K562 (cell line): ENCODE data around the gene ESPN. TPM values are rescaled to one million over a fixed set of nuclear protein-coding genes. Genes with fewer than 3 reads are reported as not detected.

Experiments
- ARID1B ChIP-seq: fragments of 450-650 bp; IDR thresholded peaks from 2 replicates; pipeline ENCODE4 v1.6.1; 2016; ENCODE audit warnings: antibody characterized with exemption, mild to moderate bottlenecking, inconsistent platforms
- CBX1 ChIP-seq: sonication (generic); IDR thresholded peaks from 2 replicates; pipeline ENCODE4 v1.6.1; 2016; ENCODE audit warnings: antibody characterized with exemption, low read depth, mild to moderate bottlenecking
- GABPA ChIP-seq: fragments of 200-800 bp; sonication (Bioruptor generic); conservative IDR thresholded peaks from 2 replicates; pipeline ENCODE4 v1.6.1; 2016; ENCODE audit warnings: low read depth, missing genetic modification characterization, missing compliant biosample characterization
- GATAD2B ChIP-seq: fragments of 450-650 bp; IDR thresholded peaks from 2 replicates; pipeline ENCODE4 v1.6.1; 2017; ENCODE audit warnings: mild to moderate bottlenecking, borderline replicate concordance
- PCBP1 ChIP-seq: fragments of 200-400 bp; formaldehyde crosslinking; IDR thresholded peaks from 2 replicates; pipeline ENCODE4 v1.6.1; 2018; ENCODE audit warnings: mild to moderate bottlenecking, low read depth, low read length; ENCODE audit not compliant: poor library complexity, severe bottlenecking
- SAFB ChIP-seq: fragments of 200-400 bp; formaldehyde crosslinking; IDR thresholded peaks from 2 replicates; pipeline ENCODE4 v1.6.1; 2017; ENCODE audit warnings: low read depth, low read length, borderline replicate concordance
- SMAD4 ChIP-seq: fragments of 250-450 bp; sonication (Bioruptor Pico); conservative IDR thresholded peaks from 2 replicates; pipeline ENCODE4 v1.8.0; 2021; ENCODE audit warnings: inconsistent platforms, mild to moderate bottlenecking, moderate library complexity
- YY1 ChIP-seq, 3 experiments: IDR thresholded peaks; 2 replicates each; pipeline ENCODE4 v1.6.1; 2011; ENCODE audit warnings: low read length in 2 of 3, mild to moderate bottlenecking in 2 of 3, moderate library complexity in 2 of 3, borderline replicate concordance in 1 of 3, control low read depth in 1 of 3, low read depth in 1 of 3; ENCODE audit not compliant: insufficient read depth in 3 of 3, insufficient replicate concordance in 2 of 3, control insufficient read depth in 1 of 3, insufficient read length in 1 of 3; ENCODE audit errors: extremely low read depth in 1 of 3
- polyA plus RNA-seq, 8 experiments: library from polyadenylated mRNA; depleted of rRNA in 4 of 8; stranded (reverse) in 5 of 8; unstranded in 3 of 8; fragments of >200 nt; fragmentation: Nextera tagmentation in 2 of 8; fragmentation: Illumina TruSeq in 1 of 8; extraction: Ambion mirVana in 2 of 8; extraction: Trizol in 1 of 8; gene quantifications; 2 replicates each; pipeline versions ENCODE4 v1.2.1 to v1.2.3, GENCODE V29; 2011 to 2014; ENCODE audit warnings: inconsistent platforms in 1 of 8, missing spikeins in 1 of 8
- total RNA-seq, 7 experiments: library from RNA; depleted of rRNA in 6 of 7; stranded (reverse); fragments of >200 nt in 6 of 7; fragmentation: Illumina TruSeq in 2 of 7; extraction: Trizol in 2 of 7; gene quantifications; 2 replicates each; pipeline versions ENCODE4 v1.2.1 to v1.2.3, GENCODE V29; 2011 to 2021; ENCODE audit warnings: low replicate concordance in 1 of 7
- TF ChIP-seq, protein P1 (sequence below): fragments of 250-450 bp; sonication (Bioruptor Pico); IDR thresholded peaks from 2 replicates; pipeline ENCODE4 v1.4.0; 2020; ENCODE audit warnings: mild to moderate bottlenecking, moderate library complexity
- TF ChIP-seq, protein P2 (sequence below): sonication (generic); formaldehyde crosslinking; IDR thresholded peaks from 2 replicates; pipeline ENCODE4 v1.4.0; 2020; ENCODE audit warnings: mild to moderate bottlenecking, missing genetic modification reagents
- TF ChIP-seq, protein P3 (sequence below): fragments of 250-450 bp; sonication (Bioruptor Pico); IDR thresholded peaks from 2 replicates; pipeline ENCODE4 v1.5.0; 2020; ENCODE audit warnings: mild to moderate bottlenecking, borderline replicate concordance
- TF ChIP-seq, protein P4 (sequence below): fragments of 450-650 bp; formaldehyde crosslinking; IDR thresholded peaks from 2 replicates; pipeline ENCODE4 v1.4.0; 2022; ENCODE audit warnings: mild to moderate bottlenecking, moderate library complexity
- TF ChIP-seq, protein P5 (sequence below): fragments of 450-650 bp; IDR thresholded peaks from 2 replicates; pipeline ENCODE4 v1.6.1; 2017; ENCODE audit warnings: mild to moderate bottlenecking, moderate library complexity
- TF ChIP-seq, protein P6 (sequence below): fragments of 450-650 bp; IDR thresholded peaks from 2 replicates; pipeline ENCODE4 v1.6.1; 2018; ENCODE audit warnings: mild to moderate bottlenecking, low read depth; ENCODE audit not compliant: partially characterized antibody

ESPN gene
- total and polyA plus RNA-seq, 9 of the 15 experiments (the other 6 are each of a cell fraction or from before 2014, with no cell fraction given), result 0.07 to 1.2 (median 0.45) TPM; not detected in 3

DNA sequence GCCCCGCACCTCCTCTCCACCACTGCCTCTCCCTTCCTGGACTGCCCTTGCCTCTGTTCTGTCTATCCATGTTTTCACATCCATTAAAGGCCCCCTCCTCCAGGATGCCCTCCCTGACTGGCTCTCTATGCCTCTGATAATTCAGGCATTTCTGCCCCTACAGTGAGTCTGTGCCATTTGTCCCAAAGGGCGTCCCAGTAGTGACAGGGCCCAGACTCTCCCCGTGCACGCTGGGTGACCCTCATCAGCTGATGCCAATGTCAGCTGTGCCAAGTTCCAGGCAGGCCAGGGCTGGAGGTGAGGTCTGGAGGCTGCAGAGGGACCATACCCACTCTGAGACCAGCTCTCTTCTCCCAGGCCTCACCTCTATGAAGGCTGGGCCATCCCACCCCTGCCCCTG, 70.1 kb downstream of the ESPN start (continued):
- TF ChIP-seq GABPA (no peak), SAFB (no peak), CBX1 (peak; percentile 33; the same call in 1 of the 2 replicates), PCBP1 (no peak), GATAD2B (no peak), YY1 (IDR thresholded peaks at IDR 0.05; ENCODE audit: borderline replicate concordance in 1 of 3, control insufficient read depth in 1 of 3, extremely low read depth in 1 of 3, insufficient read depth in 3 of 3, insufficient read length in 1 of 3, insufficient replicate concordance in 2 of 3, low read depth in 1 of 3, low read length in 2 of 3) (no peak), ARID1B (no peak), SMAD4 (no peak)
- TF ChIP-seq, protein P1, sequence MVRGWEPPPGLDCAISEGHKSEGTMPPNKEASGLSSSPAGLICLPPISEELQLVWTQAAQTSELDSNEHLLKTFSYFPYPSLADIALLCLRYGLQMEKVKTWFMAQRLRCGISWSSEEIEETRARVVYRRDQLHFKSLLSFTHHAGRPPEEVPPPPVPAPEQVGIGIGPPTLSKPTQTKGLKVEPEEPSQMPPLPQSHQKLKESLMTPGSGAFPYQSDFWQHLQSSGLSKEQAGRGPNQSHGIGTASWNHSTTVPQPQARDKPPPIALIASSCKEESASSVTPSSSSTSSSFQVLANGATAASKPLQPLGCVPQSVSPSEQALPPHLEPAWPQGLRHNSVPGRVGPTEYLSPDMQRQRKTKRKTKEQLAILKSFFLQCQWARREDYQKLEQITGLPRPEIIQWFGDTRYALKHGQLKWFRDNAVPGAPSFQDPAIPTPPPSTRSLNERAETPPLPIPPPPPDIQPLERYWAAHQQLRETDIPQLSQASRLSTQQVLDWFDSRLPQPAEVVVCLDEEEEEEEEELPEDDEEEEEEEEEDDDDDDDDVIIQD (CRISPR knock-in tag), result no peak
- TF ChIP-seq, protein P2, sequence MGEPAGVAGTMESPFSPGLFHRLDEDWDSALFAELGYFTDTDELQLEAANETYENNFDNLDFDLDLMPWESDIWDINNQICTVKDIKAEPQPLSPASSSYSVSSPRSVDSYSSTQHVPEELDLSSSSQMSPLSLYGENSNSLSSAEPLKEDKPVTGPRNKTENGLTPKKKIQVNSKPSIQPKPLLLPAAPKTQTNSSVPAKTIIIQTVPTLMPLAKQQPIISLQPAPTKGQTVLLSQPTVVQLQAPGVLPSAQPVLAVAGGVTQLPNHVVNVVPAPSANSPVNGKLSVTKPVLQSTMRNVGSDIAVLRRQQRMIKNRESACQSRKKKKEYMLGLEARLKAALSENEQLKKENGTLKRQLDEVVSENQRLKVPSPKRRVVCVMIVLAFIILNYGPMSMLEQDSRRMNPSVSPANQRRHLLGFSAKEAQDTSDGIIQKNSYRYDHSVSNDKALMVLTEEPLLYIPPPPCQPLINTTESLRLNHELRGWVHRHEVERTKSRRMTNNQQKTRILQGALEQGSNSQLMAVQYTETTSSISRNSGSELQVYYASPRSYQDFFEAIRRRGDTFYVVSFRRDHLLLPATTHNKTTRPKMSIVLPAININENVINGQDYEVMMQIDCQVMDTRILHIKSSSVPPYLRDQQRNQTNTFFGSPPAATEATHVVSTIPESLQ (CRISPR knock-in tag), result no peak
- TF ChIP-seq, protein P3, sequence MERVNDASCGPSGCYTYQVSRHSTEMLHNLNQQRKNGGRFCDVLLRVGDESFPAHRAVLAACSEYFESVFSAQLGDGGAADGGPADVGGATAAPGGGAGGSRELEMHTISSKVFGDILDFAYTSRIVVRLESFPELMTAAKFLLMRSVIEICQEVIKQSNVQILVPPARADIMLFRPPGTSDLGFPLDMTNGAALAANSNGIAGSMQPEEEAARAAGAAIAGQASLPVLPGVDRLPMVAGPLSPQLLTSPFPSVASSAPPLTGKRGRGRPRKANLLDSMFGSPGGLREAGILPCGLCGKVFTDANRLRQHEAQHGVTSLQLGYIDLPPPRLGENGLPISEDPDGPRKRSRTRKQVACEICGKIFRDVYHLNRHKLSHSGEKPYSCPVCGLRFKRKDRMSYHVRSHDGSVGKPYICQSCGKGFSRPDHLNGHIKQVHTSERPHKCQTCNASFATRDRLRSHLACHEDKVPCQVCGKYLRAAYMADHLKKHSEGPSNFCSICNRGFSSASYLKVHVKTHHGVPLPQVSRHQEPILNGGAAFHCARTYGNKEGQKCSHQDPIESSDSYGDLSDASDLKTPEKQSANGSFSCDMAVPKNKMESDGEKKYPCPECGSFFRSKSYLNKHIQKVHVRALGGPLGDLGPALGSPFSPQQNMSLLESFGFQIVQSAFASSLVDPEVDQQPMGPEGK (CRISPR knock-in tag), result no peak
- TF ChIP-seq, protein P4, sequence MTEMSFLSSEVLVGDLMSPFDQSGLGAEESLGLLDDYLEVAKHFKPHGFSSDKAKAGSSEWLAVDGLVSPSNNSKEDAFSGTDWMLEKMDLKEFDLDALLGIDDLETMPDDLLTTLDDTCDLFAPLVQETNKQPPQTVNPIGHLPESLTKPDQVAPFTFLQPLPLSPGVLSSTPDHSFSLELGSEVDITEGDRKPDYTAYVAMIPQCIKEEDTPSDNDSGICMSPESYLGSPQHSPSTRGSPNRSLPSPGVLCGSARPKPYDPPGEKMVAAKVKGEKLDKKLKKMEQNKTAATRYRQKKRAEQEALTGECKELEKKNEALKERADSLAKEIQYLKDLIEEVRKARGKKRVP, result no peak
- TF ChIP-seq, protein P5, sequence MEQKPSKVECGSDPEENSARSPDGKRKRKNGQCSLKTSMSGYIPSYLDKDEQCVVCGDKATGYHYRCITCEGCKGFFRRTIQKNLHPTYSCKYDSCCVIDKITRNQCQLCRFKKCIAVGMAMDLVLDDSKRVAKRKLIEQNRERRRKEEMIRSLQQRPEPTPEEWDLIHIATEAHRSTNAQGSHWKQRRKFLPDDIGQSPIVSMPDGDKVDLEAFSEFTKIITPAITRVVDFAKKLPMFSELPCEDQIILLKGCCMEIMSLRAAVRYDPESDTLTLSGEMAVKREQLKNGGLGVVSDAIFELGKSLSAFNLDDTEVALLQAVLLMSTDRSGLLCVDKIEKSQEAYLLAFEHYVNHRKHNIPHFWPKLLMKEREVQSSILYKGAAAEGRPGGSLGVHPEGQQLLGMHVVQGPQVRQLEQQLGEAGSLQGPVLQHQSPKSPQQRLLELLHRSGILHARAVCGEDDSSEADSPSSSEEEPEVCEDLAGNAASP, result no peak
- TF ChIP-seq, protein P6, sequence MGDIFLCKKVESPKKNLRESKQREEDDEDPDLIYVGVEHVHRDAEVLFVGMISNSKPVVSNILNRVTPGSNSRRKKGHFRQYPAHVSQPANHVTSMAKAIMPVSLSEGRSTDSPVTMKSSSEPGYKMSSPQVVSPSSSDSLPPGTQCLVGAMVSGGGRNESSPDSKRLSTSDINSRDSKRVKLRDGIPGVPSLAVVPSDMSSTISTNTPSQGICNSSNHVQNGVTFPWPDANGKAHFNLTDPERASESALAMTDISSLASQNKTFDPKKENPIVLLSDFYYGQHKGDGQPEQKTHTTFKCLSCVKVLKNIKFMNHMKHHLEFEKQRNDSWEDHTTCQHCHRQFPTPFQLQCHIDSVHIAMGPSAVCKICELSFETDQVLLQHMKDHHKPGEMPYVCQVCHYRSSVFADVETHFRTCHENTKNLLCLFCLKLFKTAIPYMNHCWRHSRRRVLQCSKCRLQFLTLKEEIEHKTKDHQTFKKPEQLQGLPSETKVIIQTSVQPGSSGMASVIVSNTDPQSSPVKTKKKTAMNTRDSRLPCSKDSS, result no peak
